CD14-positive monocyte (primary cell): ENCODE data around the gene ARHGAP10. TPM values are rescaled to one million over a fixed set of nuclear protein-coding genes. Genes with fewer than 3 reads are reported as not detected.
A peak's percentile ranks its signal among the peaks of the same experiment; 100 is the strongest.

Source experiments
- DNase-seq, 3 donors: peaks; one replicate each; pipeline ENCODE4 v3.0.0-alpha.2; 2011 to 2022
- H2AFZ ChIP-seq: 2 replicates; pipeline ENCODE4 v1.6.0; 2012; ENCODE audit warnings: mild to moderate bottlenecking, low read depth, low read length, inconsistent platforms; ENCODE audit not compliant: insufficient read depth, poor library complexity, severe bottlenecking
- H3K27ac ChIP-seq, 2 donors: 1 replicate in 1 of 2; 2 replicates in 1 of 2; pipeline ENCODE4 v1.5.1; 2012 to 2013; ENCODE audit warnings: low read length in 2 of 2, control low read depth in 1 of 2, inconsistent platforms in 1 of 2, low read depth in 1 of 2, mild to moderate bottlenecking in 1 of 2
- H3K27me3 ChIP-seq, 2 donors: one replicate each; pipeline versions ENCODE4 v1.6.0 to v1.6.1; 2011 to 2013; ENCODE audit warnings: low read length in 2 of 2; ENCODE audit not compliant: control insufficient read depth in 2 of 2, insufficient read depth in 2 of 2
- H3K36me3 ChIP-seq, 2 donors: replicated peaks in 1 of 2; 1 replicate in 1 of 2; 2 replicates in 1 of 2; pipeline versions ENCODE4 v1.5.1 to v1.6.1; 2012 to 2013; ENCODE audit warnings: low read length in 2 of 2, control low read depth in 1 of 2, inconsistent platforms in 1 of 2, mild to moderate bottlenecking in 1 of 2; ENCODE audit not compliant: insufficient read depth in 2 of 2, control insufficient read depth in 1 of 2
- H3K4me1 ChIP-seq, 2 donors: 1 replicate in 1 of 2; 2 replicates in 1 of 2; pipeline versions ENCODE4 v1.5.1 to v1.6.1; 2012 to 2013; ENCODE audit warnings: low read length in 2 of 2, control low read depth in 1 of 2, inconsistent platforms in 1 of 2, mild to moderate bottlenecking in 1 of 2, moderate library complexity in 1 of 2; ENCODE audit not compliant: insufficient read depth in 2 of 2, control insufficient read depth in 1 of 2
- H3K4me2 ChIP-seq: replicated peaks from 2 replicates; pipeline ENCODE3; 2012; ENCODE audit warnings: low read length, moderate library complexity, mild to moderate bottlenecking; ENCODE audit not compliant: poor library complexity, severe bottlenecking; ENCODE audit errors: extremely low read depth
- H3K4me3 ChIP-seq, 3 experiments: fragments of 200-600 bp in 1 of 3; sonication (generic) in 1 of 3; replicated peaks in 1 of 3; 1 replicate in 2 of 3; 2 replicates in 1 of 3; pipeline ENCODE4 v1.5.1; 2011 to 2013; ENCODE audit warnings: low read length in 3 of 3, mild to moderate bottlenecking in 3 of 3, control low read depth in 2 of 3, low read depth in 2 of 3, inconsistent platforms in 1 of 3, moderate library complexity in 1 of 3
- H3K79me2 ChIP-seq: 2 replicates; pipeline ENCODE4 v1.6.0; 2012; ENCODE audit warnings: mild to moderate bottlenecking, control low read depth, inconsistent platforms, low read length, moderate library complexity; ENCODE audit not compliant: insufficient read depth
- H3K9ac ChIP-seq: 2 replicates; pipeline ENCODE4 v1.6.0; 2017; ENCODE audit warnings: low read length, mild to moderate bottlenecking; ENCODE audit not compliant: insufficient read depth, poor library complexity, severe bottlenecking
- H3K9me3 ChIP-seq, 2 donors: replicated peaks in 1 of 2; 1 replicate in 1 of 2; 2 replicates in 1 of 2; pipeline versions ENCODE4 v1.5.1 to v1.6.1; 2012 to 2013; ENCODE audit warnings: low read length in 2 of 2, control low read depth in 1 of 2; ENCODE audit not compliant: control insufficient read depth in 1 of 2, insufficient read depth in 1 of 2
- H4K20me1 ChIP-seq: 2 replicates; pipeline ENCODE4 v1.6.0; 2012; ENCODE audit warnings: mild to moderate bottlenecking, low read length, control low read depth, moderate library complexity; ENCODE audit not compliant: insufficient read depth
- H3K27ac Mint-ChIP-seq, 7 donors: one replicate each; pipeline ENCODE4 v1.8.0; 2020; ENCODE audit warnings: mild to moderate bottlenecking in 7 of 7, mixed read lengths in 7 of 7, moderate library complexity in 6 of 7, inconsistent platforms in 2 of 7
- H3K27me3 Mint-ChIP-seq, 3 donors: one replicate each; pipeline ENCODE4 v1.8.0; 2021 to 2022; ENCODE audit warnings: low read depth in 3 of 3, mild to moderate bottlenecking in 3 of 3, mixed read lengths in 3 of 3, moderate library complexity in 3 of 3, inconsistent platforms in 1 of 3
- H3K36me3 Mint-ChIP-seq, 2 donors: one replicate each; pipeline ENCODE4 v1.8.0; 2020; ENCODE audit warnings: mixed read lengths in 2 of 2, inconsistent platforms in 1 of 2, mild to moderate bottlenecking in 1 of 2
- H3K4me1 Mint-ChIP-seq: one replicate; pipeline ENCODE4 v1.8.0; 2020; ENCODE audit warnings: mild to moderate bottlenecking, mixed read lengths
- H3K4me3 Mint-ChIP-seq, 2 donors: one replicate each; pipeline ENCODE4 v1.8.0; 2020; ENCODE audit warnings: mild to moderate bottlenecking in 2 of 2, mixed read lengths in 2 of 2, moderate library complexity in 1 of 2
- H3K9me3 Mint-ChIP-seq, 7 donors: one replicate each; pipeline ENCODE4 v1.8.0; 2020 to 2022; ENCODE audit warnings: mixed read lengths in 7 of 7, mild to moderate bottlenecking in 6 of 7, moderate library complexity in 6 of 7, inconsistent platforms in 2 of 7
- CTCF ChIP-seq: fragments of 200-600 bp; IDR thresholded peaks from one replicate; pipeline ENCODE4 v1.8.0; 2022; ENCODE audit warnings: antibody characterized with exemption, mild to moderate bottlenecking
- whole genome bisulfite sequencing: methylation state at CpG from one replicate; pipeline ENCODE4 v1.1.5; 2013; ENCODE audit warnings: missing lambda C conversion rate; ENCODE audit not compliant: insufficient coverage; 5-methylcytosine and 5-hydroxymethylcytosine counted together
- intact Hi-C, 2 donors: fragments of 100-400 bp; cut with micrococcal nuclease; formaldehyde crosslinking; loops; one replicate each; pipeline versions ENCODE4 v1.15.0 to v1.15.1; 2023
- polyA plus RNA-seq, 3 donors: library from polyadenylated mRNA; depleted of rRNA in 1 of 3; unstranded in 2 of 3; stranded (reverse) in 1 of 3; fragments of 300-500 nt in 2 of 3; fragments of >200 nt in 1 of 3; fragmentation: Illumina TruSeq in 2 of 3; gene quantifications; 1 replicate in 2 of 3; 2 replicates in 1 of 3; pipeline ENCODE4 v1.2.3, GENCODE V29; 2012 to 2021

ARHGAP10 gene
- polyA plus RNA-seq, 3 donors = 1.7 to 4.3 (median 3.0) TPM

- H3K4me3 Mint-ChIP-seq = no peak overlapping the region
- WGBS = 10% methylated on average over 2 of the region's 8 CpGs
Observed at GRCh38 chr4:147793569-147794313, 61.9 kb downstream of the ARHGAP10 start.

GRCh38 chr4:147794314-147794680 lies 62.4 kb downstream of the ARHGAP10 start:
- peaks cover 12% of the 10 kb centered on the region for H3K4me1 Mint-ChIP-seq
- H3K9ac ChIP-seq = no peak overlapping the region
- no peak for TF ChIP-seq CTCF
- H3K4me3 Mint-ChIP-seq = no peak overlapping the region
- intact Hi-C loops = no loop called here
- peaks cover 0 to 1% (median 0%) of the 10 kb centered on the region in 3 donors for H3K27me3 Mint-ChIP-seq
- H3K27me3 ChIP-seq = no peaks in the 10 kb centered on the region
- H3K4me3 ChIP-seq = no peak overlapping the region
- H3K36me3 ChIP-seq = no peaks in the 10 kb centered on the region
- no peaks in the 10 kb centered on the region for H3K4me1 ChIP-seq
- WGBS = no CpG with 5 or more reads among the region's 1 CpG
- no peaks in the 10 kb centered on the region for H4K20me1 ChIP-seq
- H3K27ac ChIP-seq = no peak overlapping the region
- H3K4me2 ChIP-seq = no peak overlapping the region
- no peaks in the 10 kb centered on the region for H3K9me3 ChIP-seq
- DNase-seq = no peak
- peaks cover 0 to 3% of the 10 kb centered on the region in 2 donors for H3K36me3 Mint-ChIP-seq
- no peaks in the 10 kb centered on the region for H3K79me2 ChIP-seq
- H3K27ac Mint-ChIP-seq = no peak overlapping the region
- H2AFZ ChIP-seq = no peak overlapping the region
- no peaks in the 10 kb centered on the region for H3K9me3 Mint-ChIP-seq

More at GRCh38 chr4:147793569-147794313, 61.9 kb downstream of the ARHGAP10 start:
- H3K4me1 ChIP-seq = no peaks in the 10 kb centered on the region
- H3K4me3 ChIP-seq = no peak overlapping the region
- Mint-ChIP-seq H3K9me3 (no peaks in the 10 kb centered on the region), H3K36me3 (peaks cover 0 to under 1% of the 10 kb centered on the region in 2 donors), H3K4me1 (peaks cover 10% of the 10 kb centered on the region), H3K27ac (peak overlapping the region in 1 of 7 donors; percentile 2), H3K27me3 (no peaks in the 10 kb centered on the region)
- H3K36me3 ChIP-seq = no peaks in the 10 kb centered on the region
- no peaks in the 10 kb centered on the region for H3K27me3 ChIP-seq
- H3K27ac ChIP-seq = no peak overlapping the region
- no peak for DNase-seq
- no peaks in the 10 kb centered on the region for H4K20me1 ChIP-seq
- H3K9me3 ChIP-seq = no peaks in the 10 kb centered on the region
- H2AFZ ChIP-seq = no peak overlapping the region
- intact Hi-C loops = no loop called here
- TF ChIP-seq CTCF = no peak
- no peak overlapping the region for H3K9ac ChIP-seq
- no peak overlapping the region for H3K4me2 ChIP-seq
- H3K79me2 ChIP-seq = no peaks in the 10 kb centered on the region
